Ishikawa (cell line): ENCODE data around the gene WDR72.

Experiments
- CEBPB ChIP-seq: IDR thresholded peaks from 2 replicates; pipeline ENCODE4 v1.6.1; 2012
- CREB1 ChIP-seq: IDR thresholded peaks from 2 replicates; pipeline ENCODE4 v1.6.1; 2012; ENCODE audit warnings: low read depth
- EP300 ChIP-seq: IDR thresholded peaks from 2 replicates; pipeline ENCODE4 v1.6.1; 2012; ENCODE audit warnings: borderline replicate concordance
- TAF1 ChIP-seq: IDR thresholded peaks from 2 replicates; pipeline ENCODE4 v1.6.1; 2012; ENCODE audit warnings: low read depth, mild to moderate bottlenecking
- TCF12 ChIP-seq: IDR thresholded peaks from 2 replicates; pipeline ENCODE4 v1.6.1; 2012; ENCODE audit warnings: low read depth
- TEAD4 ChIP-seq: IDR thresholded peaks from 2 replicates; pipeline ENCODE4 v1.6.1; 2012
- YY1 ChIP-seq: IDR thresholded peaks from 2 replicates; pipeline ENCODE4 v1.6.1; 2012; ENCODE audit warnings: low read depth
- TF ChIP-seq, protein P1 (sequence below): IDR thresholded peaks from 2 replicates; pipeline ENCODE4 v1.6.1; 2012
- TF ChIP-seq, protein P2 (sequence below): IDR thresholded peaks from 2 replicates; pipeline ENCODE4 v1.6.1; 2012; ENCODE audit warnings: low read depth, mild to moderate bottlenecking

DNA sequence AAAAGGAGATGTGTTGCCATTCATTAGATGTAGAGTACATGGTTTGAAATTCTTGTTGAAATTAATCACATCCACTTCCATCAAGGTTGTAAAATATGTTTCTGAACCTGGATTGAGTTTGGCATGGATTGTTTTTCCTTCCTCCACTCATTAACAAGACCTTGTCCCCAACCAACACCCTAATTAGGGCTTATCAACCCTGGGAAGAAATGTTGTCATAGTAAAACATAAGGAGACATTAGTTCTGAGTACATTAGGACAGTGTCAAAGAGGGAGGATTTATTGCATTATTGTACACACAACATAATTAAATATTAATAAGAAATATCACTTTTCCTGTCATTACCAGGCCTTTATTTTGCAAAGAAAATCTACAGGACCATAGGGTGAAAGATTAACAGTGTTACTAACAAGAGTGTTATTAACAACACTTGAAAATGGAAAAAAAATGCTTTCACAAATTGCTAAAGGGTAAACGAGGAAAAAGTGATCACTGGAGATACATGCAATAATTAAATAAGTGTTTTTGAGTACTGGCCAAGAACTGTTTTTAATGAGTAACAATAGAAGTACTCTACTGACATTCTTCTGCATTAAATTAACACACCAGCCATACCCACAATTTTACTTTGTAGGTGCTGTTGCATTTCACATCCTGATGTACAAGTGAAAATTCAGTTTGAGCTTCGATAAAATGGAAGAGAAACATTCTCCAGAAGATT is 30.4 kb upstream of the WDR72 start:
- TF ChIP-seq, protein P1, sequence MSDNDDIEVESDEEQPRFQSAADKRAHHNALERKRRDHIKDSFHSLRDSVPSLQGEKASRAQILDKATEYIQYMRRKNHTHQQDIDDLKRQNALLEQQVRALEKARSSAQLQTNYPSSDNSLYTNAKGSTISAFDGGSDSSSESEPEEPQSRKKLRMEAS, result no peak
- no peak for TF ChIP-seq TAF1
- TF ChIP-seq EP300, result no peak
- TF ChIP-seq TCF12, result no peak
- no peak for TF ChIP-seq TEAD4
- TF ChIP-seq YY1, result no peak
- no peak for TF ChIP-seq CEBPB
- TF ChIP-seq CREB1, result no peak
- TF ChIP-seq, protein P2, sequence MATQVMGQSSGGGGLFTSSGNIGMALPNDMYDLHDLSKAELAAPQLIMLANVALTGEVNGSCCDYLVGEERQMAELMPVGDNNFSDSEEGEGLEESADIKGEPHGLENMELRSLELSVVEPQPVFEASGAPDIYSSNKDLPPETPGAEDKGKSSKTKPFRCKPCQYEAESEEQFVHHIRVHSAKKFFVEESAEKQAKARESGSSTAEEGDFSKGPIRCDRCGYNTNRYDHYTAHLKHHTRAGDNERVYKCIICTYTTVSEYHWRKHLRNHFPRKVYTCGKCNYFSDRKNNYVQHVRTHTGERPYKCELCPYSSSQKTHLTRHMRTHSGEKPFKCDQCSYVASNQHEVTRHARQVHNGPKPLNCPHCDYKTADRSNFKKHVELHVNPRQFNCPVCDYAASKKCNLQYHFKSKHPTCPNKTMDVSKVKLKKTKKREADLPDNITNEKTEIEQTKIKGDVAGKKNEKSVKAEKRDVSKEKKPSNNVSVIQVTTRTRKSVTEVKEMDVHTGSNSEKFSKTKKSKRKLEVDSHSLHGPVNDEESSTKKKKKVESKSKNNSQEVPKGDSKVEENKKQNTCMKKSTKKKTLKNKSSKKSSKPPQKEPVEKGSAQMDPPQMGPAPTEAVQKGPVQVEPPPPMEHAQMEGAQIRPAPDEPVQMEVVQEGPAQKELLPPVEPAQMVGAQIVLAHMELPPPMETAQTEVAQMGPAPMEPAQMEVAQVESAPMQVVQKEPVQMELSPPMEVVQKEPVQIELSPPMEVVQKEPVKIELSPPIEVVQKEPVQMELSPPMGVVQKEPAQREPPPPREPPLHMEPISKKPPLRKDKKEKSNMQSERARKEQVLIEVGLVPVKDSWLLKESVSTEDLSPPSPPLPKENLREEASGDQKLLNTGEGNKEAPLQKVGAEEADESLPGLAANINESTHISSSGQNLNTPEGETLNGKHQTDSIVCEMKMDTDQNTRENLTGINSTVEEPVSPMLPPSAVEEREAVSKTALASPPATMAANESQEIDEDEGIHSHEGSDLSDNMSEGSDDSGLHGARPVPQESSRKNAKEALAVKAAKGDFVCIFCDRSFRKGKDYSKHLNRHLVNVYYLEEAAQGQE, result no peak
